Jurkat, Clone E6-1 (cell line): ENCODE measurements around the gene POU6F2.
"Not testable (repeated sequence)": the region's sequence is repeated elsewhere in the genome, so short reads cannot be mapped to it uniquely, and the experiment has no call there.

Experiments
- DNase-seq: peaks from one replicate; pipeline ENCODE4 v3.0.0-alpha.2; 2011; ENCODE audit warnings: low read depth, low spot score
- H3K4me3 ChIP-seq: 2 replicates; pipeline ENCODE4 v1.5.1; 2011; ENCODE audit warnings: mild to moderate bottlenecking, low read length, control low read depth, moderate library complexity

The POU6F2 gene

GRCh38 chr7:39313376-39313775 lies 335.7 kb downstream of the POU6F2 start:
- no peak for DNase-seq
- no peak overlapping the region for H3K4me3 ChIP-seq

- no peak for DNase-seq
- no peak overlapping the region for H3K4me3 ChIP-seq
Observed at GRCh38 chr7:39313974-39314373, 336.3 kb downstream of the POU6F2 start.

DNA sequence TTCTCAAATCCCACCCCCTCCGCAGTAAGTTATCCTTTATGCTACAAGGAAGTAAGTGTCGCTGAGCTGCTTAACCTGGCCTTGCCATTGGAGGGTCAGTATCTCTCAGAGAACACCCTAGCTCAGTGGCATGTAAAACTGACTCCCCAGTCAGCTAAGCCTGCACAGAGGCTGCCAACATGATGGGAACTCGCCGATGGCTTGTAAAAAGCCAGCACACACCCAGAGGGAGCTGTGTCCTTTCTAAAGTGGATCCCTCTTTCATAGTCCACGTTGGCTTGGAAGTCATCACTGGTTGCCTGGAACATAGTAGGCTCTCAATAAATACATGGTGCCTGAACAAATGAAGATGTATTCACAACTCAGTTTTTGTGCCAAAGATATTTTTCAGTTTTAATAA lies 339.4 kb downstream of the POU6F2 start:
- no peak overlapping the region for H3K4me3 ChIP-seq
- DNase-seq: no peak

GRCh38 chr7:39317896-39318295 lies 340.2 kb downstream of the POU6F2 start:
- no peak overlapping the region for H3K4me3 ChIP-seq
- no peak for DNase-seq

DNA sequence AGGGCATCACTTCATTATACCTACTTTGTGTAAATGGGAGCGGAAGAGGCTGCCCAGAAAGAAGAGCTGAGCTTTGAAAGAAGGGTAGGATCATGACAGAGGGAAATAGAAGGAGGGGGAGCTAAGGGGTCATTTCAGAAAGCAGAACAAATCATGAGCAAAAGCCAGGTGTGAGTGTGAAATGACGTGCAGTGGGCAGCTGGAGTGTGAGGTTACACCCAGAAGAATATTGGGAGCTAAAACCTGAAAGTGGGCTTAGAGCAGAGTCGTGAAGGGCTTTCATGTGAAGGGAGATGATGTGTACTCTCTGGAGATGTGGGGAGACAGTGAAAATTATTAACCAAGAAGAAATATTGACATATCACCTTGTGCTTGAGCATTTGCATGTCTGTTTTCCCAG lies 343.5 kb downstream of the POU6F2 start:
- no peak overlapping the region for H3K4me3 ChIP-seq
- DNase-seq: no peak

DNA sequence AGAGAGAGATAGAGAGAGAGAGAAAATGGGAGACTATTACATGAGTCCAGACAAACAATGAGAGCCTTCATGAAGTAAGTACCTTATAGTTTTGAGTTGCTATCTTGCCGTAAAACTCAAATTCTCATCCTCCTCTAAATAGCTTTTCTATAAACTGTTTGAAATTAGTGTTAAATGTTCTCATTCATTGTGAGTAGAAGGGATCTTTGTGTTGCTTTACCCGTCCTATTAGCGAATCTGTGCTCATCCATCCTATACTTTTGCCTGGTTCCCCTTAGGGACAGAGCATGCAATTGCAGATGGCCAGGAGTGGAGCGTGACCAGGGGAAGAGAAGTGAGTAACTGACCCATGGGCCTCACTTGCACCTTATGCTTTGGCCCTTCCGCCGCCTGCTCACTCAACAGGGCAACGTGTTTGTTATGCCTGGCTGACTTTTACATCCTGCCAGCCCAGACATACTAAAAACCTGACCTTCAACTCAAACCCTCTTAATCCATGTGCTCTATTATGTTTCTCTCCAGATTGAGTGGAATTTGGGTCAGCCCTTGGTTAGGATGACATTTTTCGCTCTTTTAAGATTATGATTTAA lies 344.3 kb downstream of the POU6F2 start:
- H3K4me3 ChIP-seq: no peak overlapping the region
- DNase-seq: no peak

- DNase-seq: no peak
- no peak overlapping the region for H3K4me3 ChIP-seq
Observed at GRCh38 chr7:39324139-39324760, 346.5 kb downstream of the POU6F2 start.

- DNase-seq, H3K4me3 ChIP-seq: not testable (repeated sequence)
Observed at GRCh38 chr7:39331607-39332006, 353.9 kb downstream of the POU6F2 start.

DNA sequence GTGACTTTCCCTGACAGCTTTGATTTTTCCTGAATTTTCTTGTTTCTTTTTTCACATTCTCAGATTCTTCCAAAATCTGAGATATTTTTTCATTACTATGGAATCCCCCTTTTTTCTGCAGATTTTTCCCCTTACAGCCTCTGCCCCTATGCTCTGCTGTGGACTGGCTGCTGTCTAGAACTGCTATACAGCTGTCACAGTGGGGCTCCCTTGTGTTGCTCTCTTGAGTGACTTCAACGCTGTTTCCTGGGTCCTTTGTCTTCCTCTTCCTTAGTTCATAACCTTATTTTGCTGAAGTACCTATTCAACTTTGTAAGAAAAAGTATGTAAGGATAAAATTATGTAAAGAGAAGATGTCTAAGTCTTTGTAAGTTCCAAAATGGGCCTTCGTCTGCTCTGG lies 354.4 kb downstream of the POU6F2 start:
- H3K4me3 ChIP-seq: no peak overlapping the region
- no peak for DNase-seq

DNA sequence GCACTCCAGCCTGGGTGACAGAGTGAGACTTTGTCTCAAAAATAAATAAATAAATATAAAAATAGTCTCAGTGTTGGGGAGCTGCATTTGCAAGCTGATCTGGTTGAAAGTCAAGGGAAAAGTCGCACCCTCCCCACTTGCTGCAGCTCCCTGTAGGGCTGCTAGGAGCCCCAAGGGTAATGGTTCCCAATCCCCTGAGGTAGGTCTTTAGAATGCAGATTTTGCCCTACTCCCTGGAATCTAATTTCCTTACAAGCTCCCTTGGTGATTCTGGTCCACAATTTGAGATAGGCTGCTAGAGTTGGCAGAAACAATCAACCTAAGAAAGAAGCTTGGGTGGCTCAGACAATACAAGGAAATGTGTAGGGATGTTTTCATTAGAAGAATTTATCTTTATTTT lies 356.0 kb downstream of the POU6F2 start:
- no peak for DNase-seq
- no peak overlapping the region for H3K4me3 ChIP-seq

DNA sequence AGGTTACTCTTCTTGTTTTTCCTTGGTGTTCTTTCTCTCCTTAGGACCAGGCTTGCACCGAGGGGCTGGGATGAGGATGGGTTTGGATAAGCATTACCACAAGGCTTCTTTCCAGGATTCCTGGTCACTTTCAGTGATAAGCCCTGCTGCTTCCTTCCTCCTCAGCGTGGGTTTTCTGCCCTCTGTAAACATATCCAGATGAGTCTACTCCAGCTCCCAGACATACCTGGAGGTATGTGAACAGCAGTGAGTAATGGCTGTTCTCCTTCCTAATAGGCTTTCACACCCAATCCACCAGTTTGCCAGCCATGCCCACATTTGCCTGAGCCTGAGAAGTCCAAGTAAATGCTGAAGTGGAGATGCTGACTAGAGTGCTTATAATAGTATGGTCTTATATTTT lies 358.7 kb downstream of the POU6F2 start:
- no peak overlapping the region for H3K4me3 ChIP-seq
- DNase-seq: no peak

- DNase-seq: no peak
- no peak overlapping the region for H3K4me3 ChIP-seq
Observed at GRCh38 chr7:39338716-39339115, 361.0 kb downstream of the POU6F2 start.

GRCh38 chr7:39339591-39339990 lies 361.9 kb downstream of the POU6F2 start:
- no peak for DNase-seq
- no peak overlapping the region for H3K4me3 ChIP-seq

DNA sequence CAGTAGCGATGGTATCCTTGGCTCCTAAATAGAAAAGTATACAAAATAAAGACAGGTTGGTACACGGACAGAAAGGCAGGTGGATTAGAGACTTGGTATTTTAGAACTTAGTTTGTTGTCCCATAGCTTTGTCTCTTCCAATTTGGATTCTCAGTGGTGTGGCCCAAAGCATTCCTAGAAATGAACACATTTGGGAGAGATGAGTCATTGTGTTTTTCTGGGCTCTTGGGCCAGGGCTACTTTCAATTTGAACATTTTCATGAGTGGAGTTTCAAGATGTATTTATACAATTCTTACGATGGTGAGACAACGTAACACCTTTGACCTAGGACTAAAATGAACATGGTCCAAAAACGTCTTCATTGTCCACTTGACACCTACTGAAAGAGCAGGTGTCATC lies 363.4 kb downstream of the POU6F2 start:
- H3K4me3 ChIP-seq: no peak overlapping the region
- no peak for DNase-seq

DNA sequence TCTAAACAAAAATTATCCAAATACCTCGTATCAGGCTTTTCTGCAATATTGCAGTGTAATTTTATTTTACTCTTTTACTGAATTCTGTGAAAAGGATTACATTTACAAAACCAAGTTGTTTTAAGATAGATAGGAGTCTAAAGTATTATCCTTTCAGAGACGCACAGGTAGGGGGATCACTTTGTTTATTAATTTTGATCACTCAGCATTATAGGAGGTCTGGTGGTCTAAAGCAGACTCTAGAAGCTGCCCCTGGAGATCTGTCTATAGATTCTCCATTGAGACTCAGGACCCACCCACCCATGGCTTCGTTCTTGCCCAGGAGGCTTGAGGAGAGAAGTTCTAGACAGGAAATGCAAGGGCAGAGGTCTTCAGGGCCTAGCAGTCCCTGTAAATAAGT lies 365.1 kb downstream of the POU6F2 start:
- no peak overlapping the region for H3K4me3 ChIP-seq
- DNase-seq: no peak

- H3K4me3 ChIP-seq: no peak overlapping the region
- DNase-seq: no peak
Observed at GRCh38 chr7:39349452-39350123, 371.9 kb downstream of the POU6F2 start.

DNA sequence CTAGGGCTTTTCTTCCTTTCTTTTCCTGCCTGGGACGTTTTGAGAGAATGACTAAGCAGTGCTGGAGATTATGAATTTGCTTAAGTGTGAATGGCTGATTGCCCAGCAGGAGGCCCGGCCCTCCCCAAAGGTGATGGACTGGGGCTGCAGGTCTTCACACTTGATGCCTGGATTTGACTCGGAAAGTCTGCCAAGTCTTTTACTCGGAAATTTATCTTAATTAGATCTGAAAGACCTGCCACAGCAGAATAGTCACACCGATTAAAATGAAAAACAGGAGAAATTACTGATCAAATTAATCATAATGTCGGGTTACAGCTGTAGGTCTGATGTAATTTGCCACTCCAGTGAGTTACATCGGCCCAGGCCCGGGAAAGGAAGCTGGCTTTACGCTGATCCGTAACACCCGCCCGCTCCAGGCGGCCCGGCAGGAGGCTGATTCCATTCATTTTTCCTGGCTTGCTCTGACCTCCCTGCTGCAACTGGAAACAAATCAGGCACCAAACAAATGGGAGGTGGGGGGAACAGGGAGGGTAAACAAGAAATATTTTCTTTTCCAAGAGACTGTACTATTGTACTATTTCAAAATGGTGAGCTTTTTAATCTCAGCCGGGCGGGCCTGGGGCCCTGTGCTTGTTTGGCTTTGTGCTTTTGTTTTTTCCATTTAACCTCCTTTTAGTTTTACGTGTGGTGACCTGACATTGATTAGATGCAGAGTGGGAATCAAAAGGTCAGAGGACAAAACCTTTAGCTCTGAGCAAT lies 376.1 kb downstream of the POU6F2 start:
- no peak for DNase-seq

GRCh38 chr7:39355664-39356063 lies 378.0 kb downstream of the POU6F2 start:
- no peak overlapping the region for H3K4me3 ChIP-seq
- no peak for DNase-seq

More for the DNA sequence above, 376.1 kb downstream of the POU6F2 start:
- no peak overlapping the region for H3K4me3 ChIP-seq

DNA sequence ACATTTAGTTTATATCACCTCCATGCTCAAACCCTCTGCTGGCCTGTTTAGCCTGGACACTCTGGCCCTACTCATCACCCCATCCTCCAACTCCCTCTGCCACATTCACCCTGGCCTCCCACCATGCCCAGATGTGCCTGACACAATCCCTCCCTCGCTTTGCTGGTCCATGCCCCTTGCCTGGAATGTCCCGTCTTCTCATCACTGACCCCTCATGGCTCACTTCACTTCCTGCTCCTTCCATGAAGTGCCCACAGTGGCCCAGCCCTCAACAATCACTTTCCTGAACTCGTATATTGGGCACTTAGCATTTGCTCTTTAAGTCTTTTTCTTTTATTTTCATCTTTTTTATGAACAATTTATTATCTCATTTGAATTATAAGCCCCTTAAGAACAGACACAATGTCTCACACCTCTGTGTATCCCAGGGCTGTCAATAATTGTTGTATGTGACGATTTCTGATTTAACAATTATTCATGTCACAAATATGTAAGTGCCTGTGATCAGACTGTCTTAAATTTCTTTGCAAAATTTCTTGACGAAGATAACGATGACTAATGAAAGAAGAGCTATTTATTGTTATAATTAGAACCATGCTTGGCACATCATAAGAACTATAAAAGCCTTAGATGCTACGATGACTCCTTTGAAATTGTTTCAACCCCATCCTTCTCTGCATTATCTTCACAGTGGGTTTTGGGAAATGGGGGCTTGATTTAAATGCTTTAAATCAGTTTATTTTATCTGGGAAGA lies 378.6 kb downstream of the POU6F2 start:
- H3K4me3 ChIP-seq: no peak overlapping the region
- DNase-seq: no peak
